Medulla oblongata (tissue), 1 donor: Measurements from ENCODE around the gene SHPK.

ENCODE experiments used
- DNase-seq: peaks from one replicate; pipeline ENCODE4 v3.0.0-alpha.2; 2015; ENCODE audit errors: extremely low spot score

Gene SHPK

GRCh38 chr17:3636154-3636907, at the start of gene SHPK, which contains the start of gene CTNS:
Gene SHPK (minus strand): TSS chr17:3636250. CDS start chr17:3636219, 31 bp downstream.
Gene CTNS (plus strand): TSS chr17:3636760. CDS start chr17:3640207, 3,447 bp downstream.
- peak; percentile 99 for DNase-seq

GRCh38 chr17:3685174-3685573, 49.1 kb upstream of the SHPK start:
- DNase-seq, result no peak

GRCh38 chr17:3683054-3683511, 47.0 kb upstream of the SHPK start:
- DNase-seq, result no peak

GRCh38 chr17:3682033-3682432, 46.0 kb upstream of the SHPK start:
- DNase-seq, result no peak

- no peak for DNase-seq
These were observed 45.5 kb upstream of the SHPK start for GRCh38 chr17:3681565-3681964.

- no peak for DNase-seq
These were observed 45.0 kb upstream of the SHPK start for GRCh38 chr17:3681057-3681456.

GRCh38 chr17:3679531-3680126, 43.6 kb upstream of the SHPK start:
- DNase-seq, result no peak

- no peak for DNase-seq
These were observed 42.9 kb upstream of the SHPK start for GRCh38 chr17:3678821-3679530.

GRCh38 chr17:3678095-3678820, 42.2 kb upstream of the SHPK start:
- DNase-seq, result no peak

GRCh38 chr17:3675886-3676285, 39.8 kb upstream of the SHPK start:
- no peak for DNase-seq

- no peak for DNase-seq
These were observed 36.5 kb upstream of the SHPK start for GRCh38 chr17:3672571-3672970.

GRCh38 chr17:3669548-3669947, 33.5 kb upstream of the SHPK start:
- no peak for DNase-seq

- DNase-seq, result no peak
These were observed 33.0 kb upstream of the SHPK start for GRCh38 chr17:3669085-3669347.

GRCh38 chr17:3668279-3669084, 32.4 kb upstream of the SHPK start, which contains the start of the genes EMC6 and TAX1BP3:
Gene EMC6 (plus strand): TSS chr17:3668812. CDS start chr17:3669147, 335 bp downstream.
Gene TAX1BP3 (minus strand): TSS chr17:3668578. CDS start chr17:3668526, 52 bp downstream.
- DNase-seq, result peak; percentile 99

- peak; percentile 38 for DNase-seq
These were observed 31.6 kb upstream of the SHPK start for GRCh38 chr17:3667366-3668278.

GRCh38 chr17:3666516-3666915, 30.5 kb upstream of the SHPK start:
- no peak for DNase-seq

- peak; percentile 82 for DNase-seq
These were observed 29.8 kb upstream of the SHPK start for GRCh38 chr17:3665834-3666233.

- DNase-seq, result no peak
These were observed 27.3 kb upstream of the SHPK start for GRCh38 chr17:3663102-3664011.

GRCh38 chr17:3660311-3660891, 24.4 kb upstream of the SHPK start:
- peak; percentile 63 for DNase-seq
